Left lung (tissue), 10 donors: Measurements from ENCODE around the gene IWS1. TPM values are rescaled to one million over a fixed set of nuclear protein-coding genes. Genes with fewer than 3 reads are reported as not detected.

ENCODE experiments used
- ATAC-seq: fragments of 200-7000 bp; cut with Tn5 transposase; one replicate; pipeline ENCODE4 v1.9.1; 2020; ENCODE audit warnings: moderate library complexity
- DNase-seq, 4 donors: peaks; one replicate each; pipeline ENCODE4 v3.0.0-alpha.2; 2013 to 2020
- H3K27ac ChIP-seq, 2 donors: fragments of 200-600 bp; sonication (generic) in 1 of 2; one replicate each; pipeline versions ENCODE4 v1.5.0 to v1.8.0; 2020 to 2021
- H3K27me3 ChIP-seq, 2 donors: fragments of 200-600 bp; sonication (generic) in 1 of 2; one replicate each; pipeline versions ENCODE4 v1.5.0 to v1.8.0; 2020 to 2021
- H3K36me3 ChIP-seq, 2 donors: fragments of 200-600 bp; sonication (generic) in 1 of 2; one replicate each; pipeline versions ENCODE4 v1.5.0 to v1.8.0; 2020 to 2021
- H3K4me1 ChIP-seq, 2 donors: fragments of 200-600 bp; one replicate each; pipeline ENCODE4 v1.8.0; 2021
- H3K4me3 ChIP-seq, 2 donors: fragments of 200-600 bp; sonication (generic) in 1 of 2; one replicate each; pipeline versions ENCODE4 v1.5.0 to v1.8.0; 2020 to 2021; ENCODE audit warnings: mild to moderate bottlenecking in 1 of 2
- H3K9me3 ChIP-seq, 2 donors: fragments of 200-600 bp; sonication (generic) in 1 of 2; one replicate each; pipeline versions ENCODE4 v1.5.0 to v1.8.0; 2020 to 2021
- CTCF ChIP-seq, 2 donors: fragments of 200-600 bp; sonication (generic) in 1 of 2; IDR thresholded peaks; one replicate each; pipeline versions ENCODE4 v1.5.0 to v1.8.0; 2021; ENCODE audit warnings: antibody characterized with exemption in 2 of 2
- intact Hi-C, 2 donors: fragments of 100-400 bp; cut with DNase I; formaldehyde crosslinking; loops; one replicate each; pipeline versions ENCODE4 v1.11.2 to v1.14.2; 2022
- polyA plus RNA-seq, 6 donors: library from polyadenylated mRNA; unstranded; fragments of 120-200 nt; gene quantifications; one replicate each; pipeline ENCODE4 v1.2.1, GENCODE V29; 2013; ENCODE audit not compliant: insufficient read length in 6 of 6
- total RNA-seq, 2 donors: library from RNA; stranded (reverse); fragmentation: NEBNext Ultra II Directional; extraction: Animal tissue kit (Norgen Biotek cat#: 25700); gene quantifications; one replicate each; pipeline ENCODE4 v1.2.1, GENCODE V29; 2021
- donor health status: DM: no; HTN: yes; CAD: no.
- donor health status: DM: no; HTN: no; CAD: no.

IWS1 gene
- total and polyA plus RNA-seq, 8 donors = 37.2 to 72.9 (median 67.5) TPM

DNA sequence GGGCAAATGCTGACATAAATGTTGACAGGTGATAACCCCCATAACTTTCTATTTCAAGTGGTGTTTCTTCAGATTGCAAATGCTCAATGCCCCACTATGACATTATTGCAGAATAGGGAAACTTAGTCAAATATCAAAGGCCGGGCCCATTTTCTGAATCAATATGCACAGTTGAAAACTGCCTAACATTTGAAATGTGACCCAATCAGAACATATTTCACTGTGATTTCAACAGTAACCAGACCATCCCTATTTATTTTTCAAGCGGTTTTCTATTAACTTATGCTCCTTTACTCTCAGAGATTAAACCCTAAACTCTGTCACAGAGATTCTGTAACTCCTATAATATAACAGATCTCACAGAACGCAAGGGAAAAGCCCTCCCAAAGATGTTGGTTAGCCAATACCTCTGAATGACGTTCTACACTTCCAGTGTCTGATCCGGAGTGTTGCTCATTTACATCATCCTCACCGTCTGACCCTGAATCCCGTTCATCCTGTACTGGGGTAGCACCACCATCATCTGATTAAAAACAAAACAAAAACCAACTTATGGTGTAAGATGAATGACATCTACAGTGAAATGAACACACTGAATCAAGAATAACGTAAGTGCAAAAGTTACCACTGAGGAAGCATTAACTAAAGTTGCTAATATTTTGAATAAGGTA, 2.9 kb downstream of the IWS1 start:
- H3K36me3 ChIP-seq = peaks cover 0 to 41% of the 10 kb centered on the region in 2 donors

DNA sequence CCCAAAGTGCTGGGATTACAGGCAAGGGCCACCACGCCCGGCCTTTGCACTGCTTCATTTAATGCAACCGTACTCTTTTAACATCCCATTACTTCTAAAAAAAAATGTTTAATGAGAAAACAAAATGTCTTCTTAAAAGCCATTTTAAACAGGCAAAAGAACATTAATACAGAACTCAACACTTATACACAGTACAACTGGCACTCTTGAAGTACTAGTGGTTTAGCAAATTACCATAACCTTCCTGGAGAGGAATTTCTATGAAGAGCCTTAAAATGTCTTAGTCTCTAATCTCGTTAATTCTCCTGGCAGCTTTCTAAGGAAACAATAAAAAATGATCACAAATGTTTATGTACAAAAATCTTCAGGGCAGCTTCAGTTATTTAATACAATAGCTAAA, 5.9 kb downstream of the IWS1 start:
- Histone ChIP-seq H3K9me3 (no peaks in the 10 kb centered on the region), H3K36me3 (peaks cover 0 to 63% of the 10 kb centered on the region in 2 donors), H3K4me1 (peaks cover 9 to 40% of the 10 kb centered on the region in 2 donors), H3K4me3 (no peak overlapping the region), H3K27ac (no peak overlapping the region), H3K27me3 (no peaks in the 10 kb centered on the region)
- intact Hi-C loops = no loop called here
- ATAC-seq (no peak), DNase-seq (no peak)
- TF ChIP-seq CTCF (IDR thresholded peaks at IDR 0.05) = no peak

More for the DNA sequence above, 2.9 kb downstream of the IWS1 start:
- no peak for ATAC-seq
- intact Hi-C loops = no loop called here
- Histone ChIP-seq H3K4me3 (no peak overlapping the region), H3K27ac (no peak overlapping the region), H3K27me3 (no peaks in the 10 kb centered on the region), H3K9me3 (no peaks in the 10 kb centered on the region), H3K4me1 (peaks cover 0 to 33% of the 10 kb centered on the region in 2 donors)
- TF ChIP-seq CTCF (IDR thresholded peaks at IDR 0.05) = no peak
- DNase-seq = no peak

DNA sequence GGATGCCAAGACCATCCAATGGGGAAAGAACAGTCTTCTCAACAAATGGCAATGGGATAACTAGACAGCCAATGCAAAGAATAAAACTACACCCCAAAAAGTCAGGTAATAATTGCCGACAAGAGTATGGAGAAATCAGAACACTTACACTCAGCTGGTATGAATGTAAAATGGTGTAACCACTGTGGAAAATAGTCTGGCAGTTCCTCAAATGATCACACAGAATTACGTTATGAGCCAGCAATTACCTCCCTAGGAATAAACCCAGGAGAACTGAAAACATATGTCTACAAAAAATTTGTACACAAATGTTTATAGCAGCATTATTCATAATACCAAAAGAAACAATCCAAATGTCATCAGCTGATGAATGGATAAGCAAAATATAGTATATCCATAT, 8.8 kb downstream of the IWS1 start:
- intact Hi-C loops = no loop called here
- Histone ChIP-seq H3K36me3 (peaks cover 0 to 67% of the 10 kb centered on the region in 2 donors), H3K9me3 (no peaks in the 10 kb centered on the region), H3K27ac (peak overlapping the region in 1 of 2 donors; percentile 74), H3K27me3 (no peaks in the 10 kb centered on the region), H3K4me3 (no peak overlapping the region), H3K4me1 (peaks cover 14 to 44% of the 10 kb centered on the region in 2 donors)
- ATAC-seq (no peak), DNase-seq (no peak)
- no peak for TF ChIP-seq CTCF (IDR thresholded peaks at IDR 0.05)

GRCh38 chr2:127516041-127516762, 10.1 kb downstream of the IWS1 start:
- Histone ChIP-seq H3K27me3 (no peaks in the 10 kb centered on the region), H3K9me3 (no peaks in the 10 kb centered on the region), H3K27ac (peak overlapping the region; percentile 62 to 74), H3K36me3 (peaks cover 0 to 59% of the 10 kb centered on the region in 2 donors), H3K4me3 (no peak overlapping the region), H3K4me1 (peaks cover 14 to 48% of the 10 kb centered on the region in 2 donors)
- no peak for TF ChIP-seq CTCF (IDR thresholded peaks at IDR 0.05)
- peak in 3 of 4 donors; percentile 44 to 89 (median 87) for DNase-seq
- intact Hi-C loops = no loop called here
- ATAC-seq = peak; percentile 96

DNA sequence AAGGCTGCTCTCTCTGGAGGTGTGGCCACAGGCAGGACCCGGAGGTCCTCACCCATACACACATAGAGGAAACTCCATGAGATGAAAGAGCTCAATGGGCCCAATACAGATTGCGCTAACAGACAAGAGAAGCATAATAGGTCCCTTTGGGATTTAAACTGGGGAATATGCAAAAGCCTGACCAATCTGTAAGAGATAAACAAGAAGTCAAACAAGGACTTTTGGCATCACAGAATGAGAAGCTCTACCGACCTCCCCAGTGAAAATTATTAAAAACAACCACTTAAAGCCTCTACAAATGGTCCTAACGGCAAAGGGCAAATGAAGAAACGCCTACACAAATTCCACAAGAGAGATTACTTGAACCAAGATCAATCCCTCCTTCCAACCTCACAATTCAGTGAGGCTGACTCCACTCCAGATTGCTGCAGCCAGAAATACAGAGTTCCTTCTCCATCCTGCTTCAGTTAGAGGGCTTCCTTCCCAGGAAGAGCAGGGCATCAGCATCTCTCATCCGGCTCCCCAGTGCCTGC, 10.8 kb downstream of the IWS1 start:
- Histone ChIP-seq H3K36me3 (peaks cover 0 to 53% of the 10 kb centered on the region in 2 donors), H3K9me3 (no peaks in the 10 kb centered on the region), H3K4me1 (peaks cover 14 to 56% of the 10 kb centered on the region in 2 donors), H3K27me3 (no peaks in the 10 kb centered on the region), H3K27ac (peak overlapping the region; percentile 62 to 73), H3K4me3 (no peak overlapping the region)
- no peak for DNase-seq
- no peak for TF ChIP-seq CTCF (IDR thresholded peaks at IDR 0.05)
- peak; percentile 34 for ATAC-seq
- intact Hi-C loops = no loop called here
